Erythroblast (primary cell): Measurements from ENCODE around the gene EYA3.

Experiments used
- GATA1 ChIP-seq: IDR thresholded peaks from 2 replicates; pipeline ENCODE4 v1.6.1; 2011; ENCODE audit warnings: low read depth, mild to moderate bottlenecking, control low read depth, low read length, moderate library complexity
- POLR2A ChIP-seq: IDR thresholded peaks from 2 replicates; pipeline ENCODE4 v1.6.1; 2011; ENCODE audit warnings: mild to moderate bottlenecking, low read length

DNA sequence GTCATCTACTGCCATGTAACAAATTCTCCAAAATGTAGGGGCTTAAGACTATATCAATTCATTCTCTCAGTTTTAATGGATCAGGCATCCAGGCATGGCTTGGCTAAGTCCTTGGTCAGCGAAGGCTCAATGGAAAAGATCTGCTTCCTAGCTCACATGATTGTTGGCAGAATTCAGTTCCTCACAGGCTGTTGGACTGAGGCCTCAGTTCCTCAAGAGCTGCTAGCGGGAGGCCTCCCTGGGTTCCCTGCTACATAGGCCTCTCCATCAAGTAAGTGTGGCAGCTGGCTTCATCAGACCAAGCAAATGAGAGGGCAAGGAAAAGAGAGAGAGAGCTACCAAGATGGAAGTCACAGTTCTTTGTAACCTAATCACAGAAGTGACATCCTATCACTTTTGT, 19.6 kb upstream of the EYA3 start:
- TF ChIP-seq POLR2A (no peak), GATA1 (no peak)
